HG03196 (cell line): ENCODE data around the gene PET100.
A peak's percentile ranks its signal among the peaks of the same experiment; 100 is the strongest.

Source experiments
- ATAC-seq: cut with Tn5 transposase; IDR thresholded peaks from one replicate; pipeline ENCODE4 v1.9.1; 2021; ENCODE audit not compliant: unreplicated experiment

Gene PET100

GRCh38 chr19:7677669-7678311 lies 48.2 kb downstream of the PET100 start:
- no peak for ATAC-seq

- peak; percentile 33 for ATAC-seq
Measured at GRCh38 chr19:7678971-7679751, 49.6 kb downstream of the PET100 start.

DNA sequence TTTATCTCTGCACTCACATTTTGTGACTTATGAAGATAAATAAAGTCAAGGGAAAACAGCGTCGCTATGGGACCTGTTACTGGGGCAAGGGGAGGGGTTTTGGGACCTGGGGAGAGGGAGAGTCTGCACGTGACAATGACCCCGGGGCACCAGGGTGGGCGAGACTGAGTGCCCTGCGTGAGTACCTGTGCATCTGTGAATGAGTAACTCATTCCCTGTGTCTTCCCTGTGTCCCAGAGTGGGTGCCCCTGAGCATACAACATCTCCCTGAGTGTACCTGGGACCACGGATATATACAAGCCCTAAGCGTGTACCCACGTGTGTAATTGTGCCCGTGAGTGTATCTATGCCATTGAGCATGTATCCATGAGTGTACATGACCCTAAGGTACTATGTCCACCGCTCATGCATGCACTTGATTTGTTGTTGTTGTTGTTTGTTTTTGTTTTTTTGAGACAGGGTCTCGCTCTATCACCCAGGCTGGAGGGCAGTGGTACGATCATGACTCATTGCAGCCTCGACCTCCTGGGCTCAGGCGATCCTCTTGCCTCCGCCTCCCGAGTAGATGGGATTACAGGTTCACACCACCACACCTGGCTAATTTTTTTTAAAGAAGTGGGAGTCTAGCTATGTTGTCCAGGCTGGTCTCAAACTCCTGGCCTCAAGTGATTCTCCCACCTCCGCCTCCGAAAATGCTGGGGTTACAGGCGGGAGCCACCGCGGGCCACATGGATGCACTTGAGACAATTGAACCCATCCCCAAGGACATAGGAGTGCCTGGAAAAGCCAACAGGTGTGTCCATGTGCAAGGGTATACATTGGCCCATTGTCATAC lies 50.4 kb downstream of the PET100 start:
- no peak for ATAC-seq

DNA sequence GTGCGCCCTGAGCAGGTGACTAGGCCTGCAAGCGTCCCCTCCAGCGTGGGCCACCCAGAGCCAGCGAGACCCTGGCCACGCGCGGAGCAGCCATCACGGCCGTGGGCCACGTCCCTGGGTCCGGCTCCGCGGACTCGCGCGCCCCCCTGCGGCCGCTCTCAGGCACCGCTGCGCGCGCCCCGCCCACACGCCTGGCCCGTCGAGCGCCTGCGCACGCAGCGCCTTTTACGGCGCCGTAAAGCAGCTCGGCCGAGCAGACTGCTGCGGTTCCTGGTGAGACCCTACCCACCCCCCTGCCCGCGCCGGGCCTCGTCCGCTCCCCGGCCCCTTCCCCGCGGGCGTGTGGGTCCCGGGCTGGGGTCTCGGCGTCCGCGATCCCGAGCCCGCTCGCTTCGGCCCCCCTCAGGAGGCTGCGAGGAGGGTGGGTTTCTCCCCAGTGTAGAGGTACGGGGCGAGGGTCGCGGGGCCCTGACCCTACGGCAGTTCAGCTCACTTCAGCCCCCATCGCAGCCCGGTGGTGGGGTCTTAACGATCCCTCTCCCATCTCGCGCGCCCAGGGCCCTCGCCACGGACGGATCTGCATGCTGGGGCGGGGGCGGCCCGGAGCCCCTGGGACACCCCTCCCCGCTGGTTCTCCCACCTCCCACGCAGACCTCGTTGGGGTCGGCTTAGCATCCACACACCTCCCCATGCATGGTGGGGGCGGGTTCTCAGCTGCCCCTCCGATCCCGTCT lies 51.2 kb downstream of the PET100 start, which contains the start of gene TRAPPC5:
TRAPPC5 (plus strand) TSS at position 228 of the 734 bp plus-strand sequence. CDS start 1,421 bp downstream, outside the sequence.
- ATAC-seq: peak; percentile 59
